ES-I3 (cell line): ENCODE measurements around the gene CLDN11.

Experiments
- H3K36me3 ChIP-seq: 2 replicates; pipeline ENCODE4 v1.6.1; 2013; ENCODE audit warnings: mild to moderate bottlenecking, low read length, control low read depth, moderate library complexity; ENCODE audit not compliant: insufficient read depth
- H3K4me1 ChIP-seq: 2 replicates; pipeline ENCODE4 v1.6.1; 2013; ENCODE audit warnings: mild to moderate bottlenecking, control low read depth, low read length; ENCODE audit not compliant: insufficient read depth
- H3K9ac ChIP-seq: 2 replicates; pipeline ENCODE4 v1.6.1; 2013; ENCODE audit warnings: low read depth, mild to moderate bottlenecking, low read length, moderate library complexity
- H3K9me3 ChIP-seq: 2 replicates; pipeline ENCODE4 v1.6.1; 2013; ENCODE audit warnings: mild to moderate bottlenecking, low read length, moderate library complexity; ENCODE audit not compliant: control insufficient read depth, insufficient read depth

CLDN11 gene

GRCh38 chr3:170418422-170419398, at the start of gene CLDN11:
TSS of gene CLDN11 (plus strand) at chr3:170418868. CDS start at chr3:170419067, 199 bp downstream.
- peak within 1 kb of the TSS; percentile 44; the same call in 1 of the 2 replicates for H3K9ac ChIP-seq
- H3K9me3 ChIP-seq: no peaks in the 10 kb centered on the region
- H3K36me3 ChIP-seq: no peaks in the 10 kb centered on the region
- H3K4me1 ChIP-seq: no peaks in the 10 kb centered on the region

GRCh38 chr3:170368921-170369320, 49.7 kb upstream of the CLDN11 start:
- no peaks in the 10 kb centered on the region for H3K9me3 ChIP-seq
- H3K4me1 ChIP-seq: 0 out of 2 replicates have a peak, but pooled peaks cover 6% of the 10 kb centered on the region
- H3K9ac ChIP-seq: no peak overlapping the region
- H3K36me3 ChIP-seq: peaks cover 3% of the 10 kb centered on the region; the same call in 1 of the 2 replicates

GRCh38 chr3:170372190-170372879, 46.3 kb upstream of the CLDN11 start:
- 0 out of 2 replicates have a peak, but pooled peaks cover 3% of the 10 kb centered on the region for H3K4me1 ChIP-seq
- peaks cover 3% of the 10 kb centered on the region; the same call in 1 of the 2 replicates for H3K36me3 ChIP-seq
- H3K9me3 ChIP-seq: no peaks in the 10 kb centered on the region
- H3K9ac ChIP-seq: no peak overlapping the region

- Histone ChIP-seq H3K9ac (no peak overlapping the region), H3K4me1 (no peaks in the 10 kb centered on the region), H3K36me3 (peaks cover 17% of the 10 kb centered on the region; the same call in 1 of the 2 replicates), H3K9me3 (no peaks in the 10 kb centered on the region)
Observed at GRCh38 chr3:170383567-170383966, 35.1 kb upstream of the CLDN11 start.

GRCh38 chr3:170386468-170386867, 32.2 kb upstream of the CLDN11 start:
- peaks cover 13% of the 10 kb centered on the region for H3K36me3 ChIP-seq
- no peaks in the 10 kb centered on the region for H3K9me3 ChIP-seq
- no peaks in the 10 kb centered on the region for H3K4me1 ChIP-seq
- no peak overlapping the region for H3K9ac ChIP-seq

- Histone ChIP-seq H3K9me3 (no peaks in the 10 kb centered on the region), H3K4me1 (no peaks in the 10 kb centered on the region), H3K9ac (no peak overlapping the region), H3K36me3 (peaks cover 13% of the 10 kb centered on the region)
Observed at GRCh38 chr3:170387950-170388349, 30.7 kb upstream of the CLDN11 start.

- Histone ChIP-seq H3K4me1 (no peaks in the 10 kb centered on the region), H3K36me3 (peaks cover 8% of the 10 kb centered on the region), H3K9ac (no peak overlapping the region), H3K9me3 (no peaks in the 10 kb centered on the region)
Observed at GRCh38 chr3:170391108-170391507, 27.6 kb upstream of the CLDN11 start.

GRCh38 chr3:170397685-170398084, 21.0 kb upstream of the CLDN11 start:
- no peak overlapping the region for H3K9ac ChIP-seq
- no peaks in the 10 kb centered on the region for H3K9me3 ChIP-seq
- H3K4me1 ChIP-seq: no peaks in the 10 kb centered on the region
- H3K36me3 ChIP-seq: peaks cover 4% of the 10 kb centered on the region; the same call in 1 of the 2 replicates

GRCh38 chr3:170405101-170405500, 13.6 kb upstream of the CLDN11 start:
- Histone ChIP-seq H3K4me1 (no peaks in the 10 kb centered on the region), H3K9me3 (no peaks in the 10 kb centered on the region), H3K36me3 (no peaks in the 10 kb centered on the region), H3K9ac (no peak overlapping the region)

GRCh38 chr3:170410428-170411029, 8.1 kb upstream of the CLDN11 start:
- H3K9me3 ChIP-seq: no peaks in the 10 kb centered on the region
- no peaks in the 10 kb centered on the region for H3K36me3 ChIP-seq
- H3K9ac ChIP-seq: no peak overlapping the region
- no peaks in the 10 kb centered on the region; the same call in 1 of the 2 replicates for H3K4me1 ChIP-seq

GRCh38 chr3:170413291-170413690, 5.4 kb upstream of the CLDN11 start:
- Histone ChIP-seq H3K36me3 (no peaks in the 10 kb centered on the region), H3K9ac (no peak overlapping the region), H3K9me3 (no peaks in the 10 kb centered on the region), H3K4me1 (no peaks in the 10 kb centered on the region; the same call in 1 of the 2 replicates)

GRCh38 chr3:170414202-170414663, 4.4 kb upstream of the CLDN11 start:
- Histone ChIP-seq H3K4me1 (no peaks in the 10 kb centered on the region; the same call in 1 of the 2 replicates), H3K36me3 (no peaks in the 10 kb centered on the region), H3K9me3 (no peaks in the 10 kb centered on the region), H3K9ac (no peak overlapping the region)

GRCh38 chr3:170417090-170417489, 1.6 kb upstream of the CLDN11 start:
- Histone ChIP-seq H3K4me1 (no peaks in the 10 kb centered on the region; the same call in 1 of the 2 replicates), H3K9me3 (no peaks in the 10 kb centered on the region), H3K9ac (no peak overlapping the region), H3K36me3 (no peaks in the 10 kb centered on the region)

- H3K4me1 ChIP-seq: no peaks in the 10 kb centered on the region
- H3K9ac ChIP-seq: peak overlapping the region; percentile 44; the same call in 1 of the 2 replicates
- H3K36me3 ChIP-seq: no peaks in the 10 kb centered on the region
- H3K9me3 ChIP-seq: no peaks in the 10 kb centered on the region
Observed at GRCh38 chr3:170419557-170420087, 954 bp downstream of the CLDN11 start.
